ENCODE results near the gene ACTL8. TPM values are rescaled to one million over a fixed set of nuclear protein-coding genes. Genes with fewer than 3 reads are reported as not detected.

ACTL8 gene
- not detected for total RNA-seq
- polyA plus RNA-seq: not detected
- long read RNA-seq, donor 1: 0 reads
- long read RNA-seq, donor 2: 0 reads
- long read RNA-seq, donor 3: 0 reads
- long read RNA-seq, donor 4: 0 reads
- long read RNA-seq, donor 5: 0 reads
- long read RNA-seq, donor 6: 0 reads
- long read RNA-seq, donor 7: 0 reads
- long read RNA-seq, donor 8: 0 reads
- long read RNA-seq, donor 9: 0 reads
- long read RNA-seq, donor 10: 0 reads

DNA sequence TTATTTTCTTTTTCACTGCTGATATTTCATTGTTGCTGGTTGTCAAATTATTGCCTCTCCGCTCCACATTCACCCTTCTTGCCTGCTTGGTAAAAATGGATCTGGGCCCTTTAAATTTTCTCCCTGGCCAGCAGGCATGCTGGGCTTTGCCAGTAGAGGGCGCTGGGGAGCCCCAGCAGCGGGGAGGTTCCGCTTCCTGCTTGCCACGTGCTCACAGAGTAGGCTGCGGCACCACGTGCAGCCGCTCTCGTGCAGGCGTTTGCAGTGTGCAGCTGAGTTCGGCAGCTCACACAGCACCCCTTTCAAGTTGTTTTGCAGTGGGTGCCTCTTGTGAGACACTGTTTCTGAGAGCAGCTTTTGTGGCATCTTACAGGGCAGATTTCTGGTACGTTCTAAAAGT lies at the start of gene ACTL8:
TSS of gene ACTL8 (plus strand) at position 214 of the 400 bp plus-strand sequence. CDS start 67,676 bp downstream, outside the sequence.
- Histone ChIP-seq H3K27me3 (no peaks in the 10 kb centered on the region), H3K4me1 (replicated peaks in 1 of 2) (no peaks in the 10 kb centered on the region), H3K4me3 (no peak within 1 kb of the TSS), H3K36me3 (replicated peaks in 1 of 2) (no peaks in the 10 kb centered on the region), H3K9me3 (replicated peaks in 1 of 3) (peaks cover 0 to 30% (median 0%) of the 10 kb centered on the region in 3 donors), H3K27ac (no peak within 1 kb of the TSS)
- TF ChIP-seq, protein P1, sequence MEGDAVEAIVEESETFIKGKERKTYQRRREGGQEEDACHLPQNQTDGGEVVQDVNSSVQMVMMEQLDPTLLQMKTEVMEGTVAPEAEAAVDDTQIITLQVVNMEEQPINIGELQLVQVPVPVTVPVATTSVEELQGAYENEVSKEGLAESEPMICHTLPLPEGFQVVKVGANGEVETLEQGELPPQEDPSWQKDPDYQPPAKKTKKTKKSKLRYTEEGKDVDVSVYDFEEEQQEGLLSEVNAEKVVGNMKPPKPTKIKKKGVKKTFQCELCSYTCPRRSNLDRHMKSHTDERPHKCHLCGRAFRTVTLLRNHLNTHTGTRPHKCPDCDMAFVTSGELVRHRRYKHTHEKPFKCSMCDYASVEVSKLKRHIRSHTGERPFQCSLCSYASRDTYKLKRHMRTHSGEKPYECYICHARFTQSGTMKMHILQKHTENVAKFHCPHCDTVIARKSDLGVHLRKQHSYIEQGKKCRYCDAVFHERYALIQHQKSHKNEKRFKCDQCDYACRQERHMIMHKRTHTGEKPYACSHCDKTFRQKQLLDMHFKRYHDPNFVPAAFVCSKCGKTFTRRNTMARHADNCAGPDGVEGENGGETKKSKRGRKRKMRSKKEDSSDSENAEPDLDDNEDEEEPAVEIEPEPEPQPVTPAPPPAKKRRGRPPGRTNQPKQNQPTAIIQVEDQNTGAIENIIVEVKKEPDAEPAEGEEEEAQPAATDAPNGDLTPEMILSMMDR (IDR thresholded peaks at IDR 0.05): no peak
- TF ChIP-seq POLR2A (IDR thresholded peaks at IDR 0.05): no peak
- DNase-seq: no peak
- WGBS, 4 donors: 54 to 63% (median 59%) methylated on average over 12 of the region's 12 CpGs
- intact Hi-C loops (cut with DNase I): no loop called here

DNA sequence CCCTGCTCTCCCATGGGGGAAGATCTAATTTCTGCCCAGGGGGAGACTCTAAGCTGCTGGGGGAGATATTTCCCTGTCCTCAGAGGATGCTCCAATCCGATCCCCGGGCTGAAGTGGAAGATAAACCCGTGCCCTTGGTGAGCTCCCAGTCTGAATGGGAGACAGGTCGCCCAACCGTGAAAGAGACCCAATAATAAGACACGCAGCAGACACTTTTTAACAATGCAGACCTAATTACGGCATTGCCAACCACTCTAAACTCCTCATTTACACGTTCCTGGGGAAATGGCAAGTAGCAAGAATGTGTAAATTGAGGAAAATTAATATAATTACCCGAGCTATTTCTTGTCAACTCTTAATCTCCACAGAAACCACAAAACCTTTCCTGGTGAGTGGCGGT lies 48.7 kb upstream of the ACTL8 start:
- TF ChIP-seq, protein P1 (IDR thresholded peaks at IDR 0.05): no peak
- no peak for TF ChIP-seq POLR2A (IDR thresholded peaks at IDR 0.05)
- 50 to 75% (median 69%) methylated on average over 10 of the region's 10 CpGs for WGBS, 4 donors
- Histone ChIP-seq H3K9me3 (replicated peaks in 1 of 3) (no peaks in the 10 kb centered on the region), H3K27ac (no peak overlapping the region), H3K4me3 (no peak overlapping the region), H3K4me1 (replicated peaks in 1 of 2) (no peaks in the 10 kb centered on the region), H3K36me3 (replicated peaks in 1 of 2) (no peaks in the 10 kb centered on the region), H3K27me3 (no peaks in the 10 kb centered on the region)
- no peak for DNase-seq
- intact Hi-C loops (cut with DNase I): no loop called here

GRCh38 chr1:17709981-17710380 lies 45.2 kb upstream of the ACTL8 start:
- Histone ChIP-seq H3K27me3 (no peaks in the 10 kb centered on the region), H3K9me3 (replicated peaks in 1 of 3) (no peaks in the 10 kb centered on the region), H3K4me3 (no peak overlapping the region), H3K4me1 (replicated peaks in 1 of 2) (no peaks in the 10 kb centered on the region), H3K27ac (no peak overlapping the region), H3K36me3 (replicated peaks in 1 of 2) (no peaks in the 10 kb centered on the region)
- intact Hi-C loops (cut with DNase I): no loop called here
- no peak for TF ChIP-seq POLR2A (IDR thresholded peaks at IDR 0.05)
- 68 to 84% (median 71%) methylated on average over 3 of the region's 3 CpGs for WGBS, 4 donors
- DNase-seq: no peak

- no peaks in the 10 kb centered on the region for H3K27me3 ChIP-seq
- no peak overlapping the region for H3K4me3 ChIP-seq
- no peaks in the 10 kb centered on the region for H3K4me1 ChIP-seq (replicated peaks in 1 of 2)
- no peak for DNase-seq
- H3K36me3 ChIP-seq (replicated peaks in 1 of 2): no peaks in the 10 kb centered on the region
- TF ChIP-seq POLR2A (IDR thresholded peaks at IDR 0.05): no peak
- TF ChIP-seq, protein P1 (IDR thresholded peaks at IDR 0.05): no peak
- H3K27ac ChIP-seq: no peak overlapping the region
- H3K9me3 ChIP-seq (replicated peaks in 1 of 3): no peaks in the 10 kb centered on the region
- intact Hi-C loops (cut with DNase I): no loop called here
- 71 to 80% (median 77%) methylated on average over 4 of the region's 4 CpGs for WGBS, 4 donors
Measured at GRCh38 chr1:17710889-17711576, 44.1 kb upstream of the ACTL8 start.

DNA sequence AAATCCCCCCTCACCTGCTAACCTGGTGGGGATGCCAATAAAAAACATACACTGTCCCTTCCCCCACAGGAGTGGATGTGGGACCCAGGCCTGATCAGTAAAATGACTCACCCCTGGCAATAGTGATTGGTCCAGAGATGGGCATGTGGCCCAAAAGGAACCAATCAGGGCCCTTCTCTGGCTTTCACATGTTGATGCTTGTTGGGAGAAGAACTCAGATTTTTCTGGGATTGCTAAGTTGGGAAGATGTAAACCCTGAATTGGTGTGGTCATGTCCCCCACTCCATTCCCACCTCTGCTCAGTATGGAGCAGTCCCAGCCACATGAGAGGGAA lies 43.6 kb upstream of the ACTL8 start:
- intact Hi-C loops (cut with DNase I): no loop called here
- no peak overlapping the region for H3K4me3 ChIP-seq
- H3K27me3 ChIP-seq: no peaks in the 10 kb centered on the region
- no peaks in the 10 kb centered on the region for H3K4me1 ChIP-seq (replicated peaks in 1 of 2)
- H3K9me3 ChIP-seq (replicated peaks in 1 of 3): no peaks in the 10 kb centered on the region
- H3K27ac ChIP-seq: no peak overlapping the region
- no peak for TF ChIP-seq POLR2A (IDR thresholded peaks at IDR 0.05)
- TF ChIP-seq, protein P1 (IDR thresholded peaks at IDR 0.05): no peak
- H3K36me3 ChIP-seq (replicated peaks in 1 of 2): no peaks in the 10 kb centered on the region
- no peak for DNase-seq
